Lung microvascular endothelial cell (primary cell): Measurements from ENCODE around the gene ATG12. TPM values are rescaled to one million over a fixed set of nuclear protein-coding genes. Genes with fewer than 3 reads are reported as not detected.
"Not testable (repeated sequence)": the region's sequence is repeated elsewhere in the genome, so short reads cannot be mapped to it uniquely, and the experiment has no call there.

Experiments used
- DNase-seq, 2 donors: peaks; one replicate each; pipeline versions ENCODE4 v3.0.0 to v3.0.0-alpha.2; 2010; ENCODE audit warnings: low read depth in 2 of 2
- total RNA-seq: library from RNA; depleted of rRNA; stranded (reverse); fragments of >200 nt; gene quantifications from 2 replicates; pipeline ENCODE4 v1.2.1, GENCODE V29; 2014

ATG12 gene
- total RNA-seq, 1 donor from 2014 or later: 18.8 TPM

DNA sequence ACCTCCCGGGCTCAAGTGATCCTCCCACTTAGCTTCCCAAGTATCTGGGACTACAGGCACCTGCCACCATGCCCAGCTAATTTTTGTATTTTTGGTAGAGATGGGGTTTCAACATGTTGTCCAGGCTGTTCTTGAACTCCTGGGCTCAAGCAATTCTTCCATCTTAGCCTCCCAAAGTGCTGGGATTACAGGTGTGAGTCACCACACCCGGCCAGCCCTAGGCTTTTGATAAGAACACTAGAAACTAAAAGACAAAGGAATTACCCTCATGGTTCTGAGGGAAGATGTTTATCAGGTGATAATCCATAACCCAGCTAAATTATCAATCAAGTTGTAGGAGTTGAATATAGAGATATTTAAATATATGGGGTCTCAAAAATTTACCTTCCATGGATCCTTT lies 33.3 kb downstream of the ATG12 start:
- not testable (repeated sequence) for DNase-seq

DNA sequence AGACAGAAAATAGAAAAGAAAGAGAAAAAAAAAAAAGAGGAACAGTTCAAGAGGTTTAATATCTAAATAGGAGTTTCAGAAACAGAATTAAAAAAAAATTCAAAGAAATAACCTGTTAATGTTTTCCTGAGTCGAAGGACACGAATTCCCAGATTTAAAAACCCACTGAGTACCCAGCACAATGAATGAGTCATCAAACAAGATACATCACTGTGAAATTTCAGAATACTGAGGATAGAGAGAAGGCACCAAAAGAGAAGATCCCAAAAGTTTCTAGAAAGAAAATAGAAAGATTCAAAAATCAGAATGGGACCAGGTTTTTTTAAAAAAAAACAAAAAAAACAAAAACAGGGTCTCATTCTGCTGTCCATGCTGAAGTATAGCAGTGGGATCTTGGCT lies 33.7 kb downstream of the ATG12 start:
- no peak for DNase-seq

DNA sequence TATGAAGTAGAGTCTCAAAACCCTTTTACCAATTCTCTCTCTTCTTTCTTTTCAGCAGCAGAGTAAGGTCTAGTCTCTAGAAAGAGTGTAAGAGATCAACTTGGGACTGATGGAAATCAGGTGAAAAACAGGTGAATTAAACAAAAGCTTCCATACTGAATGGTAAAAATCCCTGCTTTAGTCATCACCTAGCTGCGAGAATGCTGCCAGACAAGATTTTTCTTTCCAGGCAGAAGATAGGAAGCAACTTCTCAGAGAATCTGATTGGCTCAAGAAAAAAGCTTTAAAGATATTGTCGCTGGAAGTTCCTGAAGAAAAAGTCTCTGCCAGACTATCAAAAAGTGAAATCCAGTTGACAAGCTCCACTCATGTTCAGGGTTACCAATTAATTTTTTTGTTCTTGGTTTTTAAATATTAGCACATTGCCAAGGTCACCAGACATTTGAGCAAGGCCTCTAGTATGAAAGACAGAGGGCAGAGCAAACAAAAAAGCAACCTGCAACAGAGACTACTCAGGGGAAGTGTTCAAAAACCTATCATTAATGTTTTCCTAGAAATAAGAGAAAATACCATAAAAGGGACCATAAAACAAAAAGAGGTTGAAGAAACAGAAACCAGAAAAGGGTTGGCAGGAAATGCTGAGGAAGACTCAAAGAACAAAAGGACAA lies 34.2 kb downstream of the ATG12 start:
- DNase-seq: no peak

DNA sequence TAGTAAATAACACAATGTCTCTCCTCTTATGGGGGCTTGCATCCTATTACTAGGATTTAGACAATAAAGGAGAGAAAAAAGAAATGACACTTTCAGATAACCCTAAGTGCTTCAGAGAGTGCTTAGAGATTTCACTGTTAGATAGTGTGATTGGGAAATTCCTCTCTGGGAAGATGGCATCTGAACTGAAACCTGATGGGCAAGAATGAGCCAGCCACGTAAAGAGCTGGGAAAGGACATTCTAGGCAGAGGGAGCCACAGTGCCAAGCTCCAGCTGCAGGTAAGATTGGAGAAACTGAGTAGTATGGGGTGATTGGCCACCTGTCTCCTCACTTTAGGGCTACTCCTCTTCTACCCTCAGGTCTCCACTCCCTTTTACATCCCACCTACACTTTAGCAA lies 39.4 kb downstream of the ATG12 start:
- DNase-seq: no peak

DNA sequence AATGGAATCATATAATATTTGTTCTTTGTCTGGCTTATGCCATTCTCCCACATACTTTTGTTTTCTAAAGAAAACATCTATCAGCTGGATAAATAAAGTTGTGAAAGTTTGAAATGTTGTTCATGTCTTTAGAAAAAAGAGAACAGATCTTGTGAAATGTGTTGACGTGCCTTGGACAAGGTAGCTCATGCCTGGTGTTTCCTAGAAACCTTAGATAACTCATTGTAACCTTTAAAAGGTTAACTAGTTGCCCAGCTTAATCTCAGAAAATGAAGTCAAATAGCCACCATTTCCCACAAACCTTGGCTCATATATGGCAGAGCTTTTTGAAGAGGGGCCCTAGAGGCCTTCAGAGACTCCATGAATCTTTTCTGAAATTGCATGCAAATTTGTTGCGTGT lies 40.2 kb downstream of the ATG12 start:
- DNase-seq: no peak

DNA sequence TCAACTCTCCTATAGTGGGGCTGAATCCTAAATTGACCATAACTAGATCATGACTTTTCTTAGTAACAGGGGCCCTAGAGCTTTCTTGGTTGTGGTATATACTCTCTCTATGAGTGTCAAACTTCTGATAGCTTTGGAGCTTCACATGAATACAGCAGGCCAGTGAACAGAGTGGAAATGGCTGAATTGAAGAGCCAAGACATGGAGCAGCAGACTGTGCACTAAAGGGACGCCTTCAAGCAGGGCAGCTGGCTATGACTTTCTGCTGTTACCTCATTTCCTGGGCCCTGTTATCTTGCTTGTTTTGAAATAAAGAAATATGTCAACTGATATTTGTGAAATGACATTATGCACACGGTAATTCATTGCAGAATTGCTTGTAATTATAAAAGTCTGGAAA lies 41.3 kb downstream of the ATG12 start:
- DNase-seq: no peak

DNA sequence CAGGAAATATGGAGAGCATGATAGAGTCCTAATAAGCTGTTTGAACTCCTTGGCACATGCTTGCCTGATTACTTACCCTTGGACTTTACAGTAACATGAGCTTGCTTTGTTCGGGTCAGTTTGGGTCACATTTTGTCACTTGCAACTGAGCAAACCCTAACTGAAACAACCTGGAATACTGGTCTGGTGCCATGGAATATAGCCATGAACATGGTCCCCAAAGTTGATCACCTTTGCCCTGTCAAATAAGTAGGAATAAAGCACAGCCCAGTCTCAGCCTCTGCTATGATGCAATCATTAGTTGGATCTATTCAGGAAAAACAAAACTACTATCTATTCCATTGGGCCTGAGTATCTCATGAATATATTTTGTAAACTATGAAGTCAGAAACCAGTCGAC lies 43.1 kb downstream of the ATG12 start:
- DNase-seq: no peak

DNA sequence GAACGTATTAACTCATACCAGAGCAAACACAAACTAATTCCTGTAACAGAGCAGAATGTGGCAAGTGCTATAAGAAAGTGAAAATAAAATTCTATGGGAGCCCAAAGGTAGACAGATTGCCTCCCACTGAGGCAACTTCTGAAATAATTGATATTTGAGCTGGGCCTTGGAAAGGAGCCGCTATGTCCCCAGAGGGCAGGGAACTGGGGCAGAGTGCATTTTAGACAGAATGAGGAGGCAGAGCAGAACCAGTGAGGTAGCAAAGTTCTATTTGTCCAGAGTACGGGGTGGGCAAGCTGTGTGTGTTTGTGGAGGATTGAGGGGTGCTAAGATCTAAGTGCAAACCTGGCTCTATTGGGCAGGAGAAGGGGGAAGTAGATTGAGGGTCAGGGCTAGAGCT lies 44.7 kb downstream of the ATG12 start:
- no peak for DNase-seq

DNA sequence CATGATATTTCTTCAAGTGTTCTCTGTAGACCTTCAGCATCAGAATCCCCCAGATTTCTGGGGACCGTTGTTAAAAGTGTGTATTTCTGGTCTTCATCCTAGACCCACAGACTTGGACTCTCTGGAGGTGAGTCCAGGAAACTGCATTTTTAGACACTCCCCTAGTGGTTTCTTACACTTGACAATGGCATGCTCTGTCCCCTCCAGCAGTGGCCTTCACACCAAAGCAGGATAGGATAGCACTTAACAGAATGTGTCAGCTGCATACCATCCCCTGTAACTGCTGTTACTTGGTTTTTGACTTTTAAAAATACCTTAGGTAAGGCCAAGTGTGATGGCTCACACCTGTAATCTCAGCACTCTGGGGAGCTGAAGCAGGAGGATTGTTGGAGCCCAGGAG lies 45.7 kb downstream of the ATG12 start:
- DNase-seq: no peak

DNA sequence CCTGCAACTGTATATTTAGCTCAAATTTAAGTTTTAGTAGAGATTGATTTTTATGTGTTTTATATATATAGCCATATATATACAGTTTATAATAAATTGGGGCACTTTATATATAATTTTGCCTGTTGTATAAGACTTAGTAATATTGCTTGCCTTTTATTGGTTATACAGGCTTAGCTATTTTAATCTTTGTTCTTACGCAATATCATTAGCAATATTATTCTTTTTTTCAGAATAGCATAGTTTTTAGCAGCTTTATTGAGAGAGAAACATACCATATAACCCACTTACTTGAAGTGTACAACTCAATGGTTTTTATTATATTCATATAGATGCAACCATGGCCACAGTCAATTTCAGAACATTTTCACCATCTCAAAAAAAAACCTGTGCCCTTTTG lies 52.9 kb downstream of the ATG12 start:
- no peak for DNase-seq

DNA sequence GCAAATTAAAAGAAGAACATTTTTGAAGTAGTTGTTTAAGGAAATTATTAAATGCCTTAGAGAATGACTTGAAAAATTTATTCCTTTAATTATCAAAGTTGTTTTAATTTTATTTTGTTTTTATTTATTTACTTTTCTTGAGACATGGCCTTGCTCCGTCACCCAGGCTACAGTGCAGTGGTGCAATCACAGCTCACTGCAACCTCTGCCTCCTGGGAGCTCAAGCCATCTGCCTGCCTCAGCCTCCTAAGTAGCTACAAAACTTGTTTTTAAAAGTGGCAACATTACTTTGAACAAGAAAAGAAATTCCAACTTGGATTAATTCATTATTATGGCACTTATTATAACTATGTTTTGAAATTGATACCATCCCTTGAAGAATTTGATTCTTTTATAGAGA lies 53.9 kb downstream of the ATG12 start:
- DNase-seq: no peak

DNA sequence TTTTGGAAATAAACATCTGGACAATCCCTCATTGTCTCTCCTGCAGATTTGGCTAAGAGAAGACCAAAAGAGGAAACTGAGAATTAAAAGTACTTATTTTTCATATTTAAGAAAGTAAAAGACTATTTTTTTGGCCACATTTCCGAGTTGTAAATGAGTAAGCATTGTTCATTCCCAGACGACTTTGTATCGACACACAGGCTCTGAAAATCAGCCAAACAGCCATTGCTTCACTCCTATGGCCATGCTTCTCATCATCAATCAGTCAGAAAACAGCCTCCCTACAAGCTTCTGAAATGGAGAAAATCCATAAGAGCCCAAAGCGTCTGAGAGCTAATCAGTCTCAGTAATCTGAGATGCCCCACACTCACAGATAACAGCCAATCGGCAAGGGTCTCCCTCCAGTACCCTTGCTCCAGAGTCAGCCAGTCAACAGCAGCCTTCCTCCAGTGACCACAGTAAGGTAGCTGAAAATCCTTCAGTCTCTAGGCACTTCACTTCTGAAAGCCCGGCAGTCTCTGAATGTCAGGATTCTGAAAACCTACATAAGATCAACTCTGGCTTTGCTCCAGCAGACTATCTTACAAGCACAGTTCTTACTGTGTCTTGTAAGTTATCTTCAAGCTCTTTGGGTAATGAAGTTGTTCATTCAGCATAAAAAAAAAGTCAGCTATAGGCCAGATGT lies 55.8 kb downstream of the ATG12 start:
- DNase-seq: no peak

DNA sequence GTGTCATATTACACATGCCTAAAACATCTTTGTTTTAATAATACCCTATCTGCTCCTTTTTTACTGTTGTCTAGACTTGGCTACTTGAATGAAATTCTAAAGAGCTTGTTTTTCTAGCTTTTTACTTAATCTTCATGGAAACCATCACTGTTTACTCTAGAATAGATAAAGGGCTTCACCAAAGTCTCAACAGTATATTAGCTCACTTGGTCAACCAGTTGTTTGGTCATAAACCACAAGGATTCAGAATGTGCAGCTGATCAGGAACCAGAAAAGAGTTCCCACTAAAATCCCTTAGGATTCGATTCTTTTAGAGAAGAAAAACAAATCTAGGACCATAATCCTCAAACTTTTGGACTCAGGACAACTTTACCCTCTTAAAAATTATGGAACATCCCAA lies 62.9 kb downstream of the ATG12 start:
- no peak for DNase-seq

Other genes starting within 250 kb of the ATG12 start
- gene TICAM2, start 239.1 kb downstream of the ATG12 start, total RNA-seq: 0.20 and 0.22 TPM in 2 replicates
- gene TMED7, start 215.5 kb downstream of the ATG12 start, total RNA-seq: 60.1 and 89.7 TPM in 2 replicates
- 0.65 TPM in 1 of 2 replicates, not detected in the other for gene CDO1, start 24.9 kb downstream of the ATG12 start, total RNA-seq
- gene AP3S1, start 370 bp upstream of the ATG12 start, total RNA-seq: 57.7 and 63.2 TPM in 2 replicates
- gene LVRN, start 120.9 kb upstream of the ATG12 start, total RNA-seq: under 0.01 and 0.22 TPM in 2 replicates
- under 0.01 TPM in 2 replicates for gene ARL14EPL, start 190.9 kb upstream of the ATG12 start, total RNA-seq
- gene COMMD10, start 243.5 kb upstream of the ATG12 start, total RNA-seq: 32.7 and 39.3 TPM in 2 replicates